Retinal pigment epithelial cell (primary cell): Measurements from ENCODE around the gene SPACA4.

Source experiments
- DNase-seq: peaks from one replicate; pipeline ENCODE4 v3.0.0-alpha.2; 2010; ENCODE audit warnings: low read depth
- H3K4me3 ChIP-seq: 2 replicates; pipeline ENCODE4 v1.5.1; 2011; ENCODE audit warnings: mild to moderate bottlenecking, low read length, control low read depth, moderate library complexity
- CTCF ChIP-seq: conservative IDR thresholded peaks from 2 replicates; pipeline ENCODE4 v1.5.1; 2011; ENCODE audit warnings: low read depth, low read length, control low read depth, inconsistent platforms

Gene SPACA4

DNA sequence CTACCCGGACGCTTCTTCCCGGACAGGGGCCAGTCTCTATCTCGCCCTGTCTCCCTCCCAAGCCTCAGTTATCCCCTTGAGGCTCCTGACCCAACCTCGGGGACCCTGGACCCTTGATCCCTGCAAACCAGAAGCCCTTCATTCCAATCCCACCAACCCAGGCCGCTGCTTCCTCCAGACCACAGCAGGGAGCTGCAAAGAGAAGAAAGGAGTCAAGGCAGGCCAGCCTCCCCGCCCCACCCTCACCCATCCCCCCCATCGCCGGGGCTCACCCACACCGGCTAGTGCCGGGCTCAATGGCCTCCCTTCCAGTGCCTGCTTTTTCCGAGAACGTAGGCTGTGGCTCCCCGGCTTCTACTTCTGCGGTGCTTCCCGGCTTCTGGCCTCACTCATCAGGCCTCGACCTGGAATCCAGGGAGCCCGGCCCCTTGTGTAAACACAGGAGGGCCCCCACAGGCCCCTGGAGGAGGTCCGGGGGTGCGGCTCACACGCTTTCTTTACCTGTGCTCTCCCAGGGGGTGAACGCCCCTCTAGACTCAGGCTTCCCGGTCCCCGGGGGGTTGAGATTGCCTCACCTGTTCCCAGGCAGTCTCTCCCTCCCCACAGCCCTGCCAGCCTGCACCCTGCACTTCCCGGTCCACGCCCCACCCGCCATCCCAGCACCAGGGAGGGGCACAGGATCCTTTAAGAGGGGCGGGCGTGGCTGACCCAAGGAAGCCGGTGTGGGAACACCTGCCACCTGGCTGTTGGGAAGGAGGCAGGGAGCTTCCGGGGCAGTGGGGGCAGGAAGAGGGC, 8.1 kb downstream of the SPACA4 start, which contains the start of gene FAM83E:
FAM83E (minus strand) TSS at position 641 of the 795 bp plus-strand sequence. CDS start 1,704 bp downstream, outside the sequence.
- no peak for TF ChIP-seq CTCF
- no peak for DNase-seq
- no peak within 1 kb of the TSS for H3K4me3 ChIP-seq

DNA sequence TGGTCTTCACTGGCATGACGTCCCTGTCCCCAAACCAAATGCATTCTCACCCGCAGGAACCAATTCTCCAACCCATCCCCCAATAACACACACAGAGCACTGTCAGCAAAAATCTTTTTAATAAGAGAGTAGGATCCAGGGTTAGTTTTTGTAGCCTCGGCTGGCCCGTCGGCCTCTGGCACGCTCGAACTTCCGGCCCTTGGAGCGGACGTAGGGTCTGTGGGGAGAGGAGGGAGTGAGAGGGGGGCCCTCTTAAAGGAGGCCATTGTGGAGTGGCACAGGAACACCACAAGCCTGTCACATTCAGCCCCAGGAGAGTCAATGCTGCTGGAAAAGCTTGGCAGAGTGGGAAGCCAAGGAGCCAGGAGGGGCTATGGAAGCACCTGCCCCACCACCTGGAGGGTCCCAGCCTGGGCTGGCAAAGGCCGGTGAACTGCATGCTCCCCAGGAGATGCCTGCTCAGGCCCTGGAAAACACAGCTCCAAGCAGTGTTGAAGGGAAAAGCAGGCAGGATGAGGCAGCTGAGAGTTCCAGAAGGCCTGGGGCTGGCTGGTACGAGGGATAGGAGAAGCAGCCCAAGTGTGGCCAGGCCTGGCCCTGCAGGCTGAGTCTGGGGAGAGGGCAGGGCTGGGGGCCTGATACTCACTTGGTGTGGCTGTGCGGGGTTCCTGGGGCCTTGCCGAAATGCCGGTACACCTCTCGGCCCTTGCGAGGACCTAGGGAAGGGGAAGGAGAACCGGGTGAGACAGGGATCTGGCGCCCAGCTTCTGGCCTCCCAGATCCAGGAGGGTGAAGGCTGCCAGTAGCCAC, 8.9 kb downstream of the SPACA4 start:
- no peak overlapping the region for H3K4me3 ChIP-seq
- DNase-seq, result no peak

DNA sequence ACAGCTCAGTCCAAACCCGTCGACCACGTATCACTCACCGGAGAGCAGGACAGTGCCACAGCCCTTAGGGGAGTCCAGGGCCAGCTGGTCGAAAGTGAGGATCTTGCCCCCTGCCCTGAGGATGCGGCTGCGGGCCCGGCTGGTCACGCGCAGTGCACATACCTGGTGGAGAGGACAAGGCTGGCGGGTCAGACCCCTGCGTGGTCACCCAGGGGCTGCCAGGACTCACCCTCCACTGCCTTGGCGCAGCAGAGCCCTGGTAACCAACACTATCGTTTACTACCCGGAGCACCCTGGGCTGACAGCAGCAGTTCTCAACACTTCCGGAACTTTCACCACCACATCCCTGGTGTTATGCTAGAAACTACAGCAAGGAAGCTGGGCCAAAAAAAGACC, 9.5 kb downstream of the SPACA4 start:
- no peak overlapping the region for H3K4me3 ChIP-seq
- no peak for TF ChIP-seq CTCF
- DNase-seq, result no peak

More for the DNA sequence above, 8.9 kb downstream of the SPACA4 start:
- TF ChIP-seq CTCF, result no peak

DNA sequence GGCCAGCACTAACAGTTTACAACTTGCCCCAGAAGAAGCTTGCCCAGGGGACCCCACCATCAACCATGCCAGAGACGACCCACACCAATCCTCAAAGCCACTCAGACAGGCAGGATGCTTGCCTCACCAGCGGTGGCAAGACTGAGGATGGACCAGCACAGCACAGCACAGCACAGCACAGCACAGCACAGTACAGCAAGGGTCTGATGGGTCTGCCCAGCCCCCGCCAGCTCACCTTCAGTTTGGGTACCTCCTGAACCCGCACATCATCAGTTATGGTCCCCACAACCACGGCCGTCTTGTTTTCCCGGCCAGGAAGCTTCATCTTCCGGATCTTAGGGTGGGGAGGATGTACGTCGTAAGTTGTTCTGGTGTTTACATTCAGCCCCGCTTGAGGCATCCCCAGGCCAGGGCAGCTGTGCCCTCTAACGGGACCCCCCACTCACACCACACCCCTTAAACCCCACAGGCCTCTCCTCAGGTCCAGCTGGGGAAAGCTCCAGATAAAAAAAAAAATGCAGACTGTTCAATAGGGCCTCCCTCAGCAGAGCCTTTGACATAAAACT, 10.0 kb downstream of the SPACA4 start:
- DNase-seq, result no peak
- TF ChIP-seq CTCF, result no peak
- H3K4me3 ChIP-seq, result peak overlapping the region; percentile 100

GRCh38 chr19:48617146-48617937, 10.8 kb downstream of the SPACA4 start:
- DNase-seq, result no peak
- peak overlapping the region; percentile 100 for H3K4me3 ChIP-seq
- TF ChIP-seq CTCF, result no peak

- no peak for DNase-seq
- TF ChIP-seq CTCF, result no peak
- H3K4me3 ChIP-seq, result peak overlapping the region; percentile 100
Observed at GRCh38 chr19:48618278-48618915, 11.9 kb downstream of the SPACA4 start.
